Uterus (tissue), 2 donors: Measurements from ENCODE around the gene BRINP2.

Source experiments
- POLR2A ChIP-seq, 2 donors: fragments of 450-650 bp; IDR thresholded peaks; one replicate each; pipeline ENCODE4 v1.6.1; 2016; ENCODE audit warnings: antibody characterized with exemption in 2 of 2, mild to moderate bottlenecking in 1 of 2, moderate library complexity in 1 of 2
- TF ChIP-seq, protein P1 (sequence below), 4 experiments: fragments of 200-600 bp in 2 of 4; fragments of 450-650 bp in 2 of 4; sonication (generic) in 2 of 4; IDR thresholded peaks; one replicate each; pipeline ENCODE4 v1.5.1; 2016 to 2019; ENCODE audit warnings: antibody characterized with exemption in 4 of 4, mild to moderate bottlenecking in 2 of 4, moderate library complexity in 1 of 4

DNA sequence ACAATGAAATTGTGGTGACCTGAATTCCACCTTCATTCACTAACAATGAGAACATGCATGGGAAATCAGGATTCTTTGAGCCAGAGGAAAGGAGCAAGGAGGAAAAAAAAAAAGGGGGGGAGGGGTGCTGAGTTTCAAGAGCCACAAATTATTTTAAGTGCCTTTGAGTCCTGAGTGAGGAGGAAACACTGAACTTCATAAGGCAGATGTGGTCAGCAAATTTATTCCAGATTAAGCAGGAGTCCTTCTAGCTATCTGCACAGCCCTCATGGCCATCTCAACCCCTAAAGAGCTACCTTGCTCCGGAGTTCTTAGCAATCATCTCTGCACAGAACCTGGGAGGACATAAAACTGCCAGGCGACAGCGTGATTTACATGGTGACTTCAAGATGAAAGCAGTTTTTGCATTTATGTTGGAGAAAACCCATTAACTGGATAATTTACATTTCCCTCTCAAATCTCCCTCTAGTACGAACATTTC, 27.9 kb upstream of the BRINP2 start:
- TF ChIP-seq, protein P1, sequence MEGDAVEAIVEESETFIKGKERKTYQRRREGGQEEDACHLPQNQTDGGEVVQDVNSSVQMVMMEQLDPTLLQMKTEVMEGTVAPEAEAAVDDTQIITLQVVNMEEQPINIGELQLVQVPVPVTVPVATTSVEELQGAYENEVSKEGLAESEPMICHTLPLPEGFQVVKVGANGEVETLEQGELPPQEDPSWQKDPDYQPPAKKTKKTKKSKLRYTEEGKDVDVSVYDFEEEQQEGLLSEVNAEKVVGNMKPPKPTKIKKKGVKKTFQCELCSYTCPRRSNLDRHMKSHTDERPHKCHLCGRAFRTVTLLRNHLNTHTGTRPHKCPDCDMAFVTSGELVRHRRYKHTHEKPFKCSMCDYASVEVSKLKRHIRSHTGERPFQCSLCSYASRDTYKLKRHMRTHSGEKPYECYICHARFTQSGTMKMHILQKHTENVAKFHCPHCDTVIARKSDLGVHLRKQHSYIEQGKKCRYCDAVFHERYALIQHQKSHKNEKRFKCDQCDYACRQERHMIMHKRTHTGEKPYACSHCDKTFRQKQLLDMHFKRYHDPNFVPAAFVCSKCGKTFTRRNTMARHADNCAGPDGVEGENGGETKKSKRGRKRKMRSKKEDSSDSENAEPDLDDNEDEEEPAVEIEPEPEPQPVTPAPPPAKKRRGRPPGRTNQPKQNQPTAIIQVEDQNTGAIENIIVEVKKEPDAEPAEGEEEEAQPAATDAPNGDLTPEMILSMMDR (IDR thresholded peaks at IDR 0.05) = no peak
- TF ChIP-seq POLR2A (IDR thresholded peaks at IDR 0.05) = no peak
